NOMO-1 (cell line): ENCODE results near the gene GNAS-AS1.
A peak's percentile ranks its signal among the peaks of the same experiment; 100 is the strongest.

ENCODE experiments used
- DNase-seq, 2 experiments: peaks; one replicate each; lab custom pipeline; 2025; ENCODE audit not compliant: unreplicated experiment in 2 of 2; lab: John Stamatoyannopoulos, UW

GNAS-AS1 gene

GRCh38 chr20:58850693-58851174, at the start of gene GNAS-AS1:
TSS of gene GNAS-AS1 (minus strand) at chr20:58850902.
- DNase-seq = no peak

- DNase-seq = no peak
These were observed 49.7 kb upstream of the GNAS-AS1 start for GRCh38 chr20:58900397-58900796.

- DNase-seq = no peak
These were observed 48.8 kb upstream of the GNAS-AS1 start for GRCh38 chr20:58899512-58899911.

GRCh38 chr20:58898629-58899408, 48.1 kb upstream of the GNAS-AS1 start:
- DNase-seq = no peak

- DNase-seq = no peak
These were observed 46.8 kb upstream of the GNAS-AS1 start for GRCh38 chr20:58897488-58897887.

- no peak for DNase-seq
These were observed 46.1 kb upstream of the GNAS-AS1 start for GRCh38 chr20:58896820-58897219.

- no peak for DNase-seq
These were observed 44.9 kb upstream of the GNAS-AS1 start for GRCh38 chr20:58895448-58896180.

- no peak for DNase-seq
These were observed 44.1 kb upstream of the GNAS-AS1 start for GRCh38 chr20:58894652-58895447.

- DNase-seq = peak in 1 of 2 experiments; percentile 30
These were observed 42.8 kb upstream of the GNAS-AS1 start for GRCh38 chr20:58893355-58894120.

GRCh38 chr20:58892932-58893224, 42.2 kb upstream of the GNAS-AS1 start:
- DNase-seq = no peak

- DNase-seq = peak; percentile 40 to 45
These were observed 41.6 kb upstream of the GNAS-AS1 start for GRCh38 chr20:58892141-58892931.

GRCh38 chr20:58891718-58892140, 41.0 kb upstream of the GNAS-AS1 start:
- DNase-seq = peak in 1 of 2 experiments; percentile 22

GRCh38 chr20:58891086-58891717, 40.5 kb upstream of the GNAS-AS1 start:
- DNase-seq = peak; percentile 38 to 75

- peak; percentile 47 to 75 for DNase-seq
These were observed 39.9 kb upstream of the GNAS-AS1 start for GRCh38 chr20:58890518-58891085.

- DNase-seq = no peak
These were observed 39.3 kb upstream of the GNAS-AS1 start for GRCh38 chr20:58889798-58890517.

- no peak for DNase-seq
These were observed 38.6 kb upstream of the GNAS-AS1 start for GRCh38 chr20:58889334-58889760.

GRCh38 chr20:58888521-58889333, 38.0 kb upstream of the GNAS-AS1 start:
- DNase-seq = peak; percentile 59 to 61
